Measurements from ENCODE around the gene IRX2. TPM values are rescaled to one million over a fixed set of nuclear protein-coding genes. Genes with fewer than 3 reads are reported as not detected.

The IRX2 gene
- total RNA-seq, 1 donor from 2014 or later, result 19.3 TPM

DNA sequence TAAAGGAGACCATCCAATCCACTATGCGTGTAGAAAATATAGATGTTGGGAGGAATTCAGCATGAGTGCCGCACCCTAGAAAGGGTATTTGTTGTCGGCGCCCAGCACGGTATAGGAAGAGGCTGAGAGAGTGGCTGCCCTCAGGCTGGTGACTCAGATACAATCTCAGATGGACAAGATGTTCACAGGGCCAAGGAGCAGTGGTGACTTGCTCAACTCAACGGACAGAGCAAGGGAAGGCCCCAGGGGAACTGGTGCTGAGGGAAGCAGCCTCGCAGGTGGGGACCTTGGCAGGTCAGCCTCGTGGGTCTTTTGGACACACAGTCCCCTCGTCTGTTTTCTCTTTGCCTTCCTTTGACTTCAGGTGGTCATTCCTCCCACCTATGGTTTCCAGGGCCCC is 28.0 kb upstream of the IRX2 start:
- H3K4me3 ChIP-seq (ENCODE audit: low read depth, low read length), result no peak overlapping the region
- TF ChIP-seq, protein P1, sequence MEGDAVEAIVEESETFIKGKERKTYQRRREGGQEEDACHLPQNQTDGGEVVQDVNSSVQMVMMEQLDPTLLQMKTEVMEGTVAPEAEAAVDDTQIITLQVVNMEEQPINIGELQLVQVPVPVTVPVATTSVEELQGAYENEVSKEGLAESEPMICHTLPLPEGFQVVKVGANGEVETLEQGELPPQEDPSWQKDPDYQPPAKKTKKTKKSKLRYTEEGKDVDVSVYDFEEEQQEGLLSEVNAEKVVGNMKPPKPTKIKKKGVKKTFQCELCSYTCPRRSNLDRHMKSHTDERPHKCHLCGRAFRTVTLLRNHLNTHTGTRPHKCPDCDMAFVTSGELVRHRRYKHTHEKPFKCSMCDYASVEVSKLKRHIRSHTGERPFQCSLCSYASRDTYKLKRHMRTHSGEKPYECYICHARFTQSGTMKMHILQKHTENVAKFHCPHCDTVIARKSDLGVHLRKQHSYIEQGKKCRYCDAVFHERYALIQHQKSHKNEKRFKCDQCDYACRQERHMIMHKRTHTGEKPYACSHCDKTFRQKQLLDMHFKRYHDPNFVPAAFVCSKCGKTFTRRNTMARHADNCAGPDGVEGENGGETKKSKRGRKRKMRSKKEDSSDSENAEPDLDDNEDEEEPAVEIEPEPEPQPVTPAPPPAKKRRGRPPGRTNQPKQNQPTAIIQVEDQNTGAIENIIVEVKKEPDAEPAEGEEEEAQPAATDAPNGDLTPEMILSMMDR (conservative IDR thresholded peaks at IDR 0.05; ENCODE audit: low read depth, low read length), result no peak
- no peak for DNase-seq (ENCODE audit: low read depth)

DNA sequence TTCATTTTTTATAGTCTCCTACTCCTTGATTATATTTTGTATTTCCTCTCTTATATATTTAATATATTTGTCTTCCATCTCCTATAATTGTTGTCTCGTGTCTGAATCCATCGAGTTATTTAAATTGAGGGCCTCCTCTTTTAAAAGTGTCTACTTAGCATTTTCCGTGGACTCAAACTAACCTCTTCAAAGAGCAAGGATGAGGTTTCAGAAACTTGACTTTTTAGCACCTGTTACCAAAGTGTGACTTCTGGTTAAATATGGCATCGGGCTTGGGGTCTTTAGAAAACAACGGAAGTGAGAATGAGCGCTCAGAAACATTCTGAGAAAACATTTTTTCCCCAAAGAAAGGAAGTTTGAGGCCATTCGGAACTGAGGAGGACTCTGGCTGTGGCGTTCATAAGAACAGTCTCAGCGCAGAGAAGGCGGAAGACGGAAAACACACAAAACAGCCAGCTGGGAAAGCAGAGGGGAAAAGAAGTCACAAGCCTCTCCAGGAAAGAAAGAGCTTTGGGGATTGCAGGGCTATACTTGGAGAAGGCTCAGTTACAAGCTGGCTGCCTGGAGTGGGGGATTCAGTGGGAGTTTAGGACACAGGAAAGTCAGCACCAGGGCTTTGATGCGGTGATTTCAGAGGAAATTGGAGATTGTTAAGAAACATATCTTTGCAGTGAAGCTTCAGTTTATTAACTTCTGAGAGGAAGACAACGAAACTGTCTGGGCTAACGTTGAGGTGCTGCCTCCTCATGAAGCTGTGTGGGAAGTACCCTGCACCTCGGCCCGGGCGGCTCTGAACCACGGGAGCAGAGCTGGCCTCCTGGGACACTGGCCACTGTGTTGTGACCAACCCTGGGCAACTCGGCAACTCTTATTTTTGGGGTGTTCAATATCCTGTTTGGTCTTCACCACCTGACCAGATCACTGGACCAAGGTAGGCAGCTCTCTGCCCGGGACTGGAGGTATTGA is 25.1 kb upstream of the IRX2 start:
- no peak overlapping the region for H3K4me3 ChIP-seq (ENCODE audit: low read depth, low read length)
- TF ChIP-seq, protein P1 (conservative IDR thresholded peaks at IDR 0.05; ENCODE audit: low read depth, low read length), result no peak
- no peak for DNase-seq (ENCODE audit: low read depth)

DNA sequence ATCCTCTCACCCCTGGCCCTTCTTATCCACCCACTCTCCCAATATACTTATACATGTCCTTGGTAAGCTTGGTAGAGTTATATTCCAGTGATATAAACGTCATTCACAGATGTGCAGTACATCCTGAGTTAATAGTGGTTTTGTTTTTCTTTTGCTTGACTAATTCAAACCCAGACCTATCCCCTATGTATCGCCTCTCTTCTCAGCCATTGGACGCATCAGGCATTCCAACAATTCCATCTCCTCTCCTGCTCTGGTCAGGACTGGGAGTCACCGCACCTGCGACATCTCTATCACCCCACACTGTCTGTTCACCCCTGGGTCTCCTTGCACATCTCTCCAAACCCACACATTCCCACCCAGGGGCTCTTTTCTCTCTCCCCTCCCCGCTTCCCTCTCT is 21.9 kb upstream of the IRX2 start:
- no peak for DNase-seq (ENCODE audit: low read depth)
- TF ChIP-seq, protein P1 (conservative IDR thresholded peaks at IDR 0.05; ENCODE audit: low read depth, low read length), result no peak
- H3K4me3 ChIP-seq (ENCODE audit: low read depth, low read length), result no peak overlapping the region

DNA sequence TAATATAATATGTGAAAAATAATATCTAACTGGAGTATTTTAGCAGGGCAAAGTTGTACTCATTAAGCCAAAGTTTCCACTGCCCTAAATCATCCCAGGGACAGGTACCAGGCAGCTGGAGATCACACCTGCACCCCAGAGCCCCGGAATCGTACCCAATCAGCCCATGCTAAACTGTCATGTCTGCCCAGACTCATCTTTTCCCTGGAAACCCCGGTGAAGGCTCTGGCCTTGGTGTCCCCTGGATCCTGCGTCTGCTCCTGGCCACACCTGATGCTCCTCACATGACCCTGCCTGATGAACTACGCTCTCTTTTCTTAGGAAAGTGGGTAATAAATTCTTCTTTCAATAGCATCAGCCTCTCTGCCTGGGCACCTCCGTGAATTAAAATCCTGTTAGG is 15.6 kb upstream of the IRX2 start:
- TF ChIP-seq, protein P1 (conservative IDR thresholded peaks at IDR 0.05; ENCODE audit: low read depth, low read length), result no peak
- H3K4me3 ChIP-seq (ENCODE audit: low read depth, low read length), result no peak overlapping the region
- DNase-seq (ENCODE audit: low read depth), result no peak

DNA sequence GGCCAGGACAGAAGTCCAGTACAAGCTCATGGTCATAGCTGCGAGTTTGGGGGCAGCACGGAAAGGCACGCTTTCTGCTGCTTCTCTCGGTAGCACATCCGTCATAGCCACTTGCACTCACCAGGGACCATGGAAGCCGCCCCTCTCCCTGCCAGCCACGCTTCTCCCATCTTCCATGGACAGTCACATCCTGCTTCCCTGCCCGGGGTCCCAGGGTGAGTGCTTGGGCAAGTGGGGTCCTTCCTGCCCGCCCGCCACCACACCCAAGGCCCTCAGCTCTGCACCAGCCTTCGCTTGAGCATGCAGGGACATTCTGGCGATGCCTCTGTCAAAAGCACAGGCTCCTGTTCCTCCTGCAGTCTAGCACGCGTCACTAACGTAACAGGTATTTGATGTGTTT is 13.1 kb upstream of the IRX2 start:
- H3K4me3 ChIP-seq (ENCODE audit: low read depth, low read length), result no peak overlapping the region
- TF ChIP-seq, protein P1 (conservative IDR thresholded peaks at IDR 0.05; ENCODE audit: low read depth, low read length), result no peak
- no peak for DNase-seq (ENCODE audit: low read depth)

DNA sequence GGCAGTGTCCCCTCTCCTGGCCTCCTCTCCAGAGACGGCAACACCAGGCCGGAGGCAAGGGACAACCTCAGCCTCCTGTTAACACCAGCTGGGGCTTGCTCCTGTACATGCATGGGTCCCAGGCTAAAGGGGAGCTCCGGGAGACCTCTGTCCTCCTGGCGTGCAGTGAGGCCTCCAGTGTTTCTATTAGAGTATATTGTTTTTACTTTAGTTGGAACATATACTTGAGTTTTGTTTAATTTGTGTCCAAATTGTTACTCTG is 12.0 kb upstream of the IRX2 start:
- DNase-seq (ENCODE audit: low read depth), result no peak
- H3K4me3 ChIP-seq (ENCODE audit: low read depth, low read length), result no peak overlapping the region
- TF ChIP-seq, protein P1 (conservative IDR thresholded peaks at IDR 0.05; ENCODE audit: low read depth, low read length), result no peak
